ENCODE data around the gene NOXA1.
A peak's percentile ranks its signal among the peaks of the same experiment; 100 is the strongest.
"Not testable (repeated sequence)": the region's sequence is repeated elsewhere in the genome, so short reads cannot be mapped to it uniquely, and the experiment has no call there.

NOXA1 gene

GRCh38 chr9:137406876-137407589 lies 16.2 kb upstream of the NOXA1 start:
- DNase-seq (ENCODE audit: low spot score), result peak; percentile 91
- peak; percentile 91 for TF ChIP-seq CTCF (IDR thresholded peaks at IDR 0.05; ENCODE audit: extremely low read depth, insufficient read depth, missing control alignments)
- in situ Hi-C loops (cut with MboI; ENCODE audit: low pct_unique_long_range_greater_than_20kb, low sequenced_read_pairs, unreplicated experiment), result loop anchor here (10.0 kb wide), 1 partner anchor 112 kb away; no protein-coding TSS in a partner anchor

GRCh38 chr9:137407590-137408300 lies 15.4 kb upstream of the NOXA1 start:
- TF ChIP-seq CTCF (IDR thresholded peaks at IDR 0.05; ENCODE audit: extremely low read depth, insufficient read depth, missing control alignments), result no peak
- in situ Hi-C loops (cut with MboI; ENCODE audit: low pct_unique_long_range_greater_than_20kb, low sequenced_read_pairs, unreplicated experiment), result loop anchor here (10.0 kb wide), 1 partner anchor 113 kb away; no protein-coding TSS in a partner anchor

GRCh38 chr9:137408651-137409405 lies 14.4 kb upstream of the NOXA1 start:
- no peak for TF ChIP-seq CTCF (IDR thresholded peaks at IDR 0.05; ENCODE audit: extremely low read depth, insufficient read depth, missing control alignments)
- in situ Hi-C loops (cut with MboI; ENCODE audit: low pct_unique_long_range_greater_than_20kb, low sequenced_read_pairs, unreplicated experiment), result loop anchor here (10.0 kb wide), 1 partner anchor 114 kb away; no protein-coding TSS in a partner anchor
- DNase-seq (ENCODE audit: low spot score), result no peak

More at GRCh38 chr9:137407590-137408300, 15.4 kb upstream of the NOXA1 start:
- peak; percentile 59 for DNase-seq (ENCODE audit: low spot score)

- TF ChIP-seq CTCF (IDR thresholded peaks at IDR 0.05; ENCODE audit: extremely low read depth, insufficient read depth, missing control alignments), result no peak
- in situ Hi-C loops (cut with MboI; ENCODE audit: low pct_unique_long_range_greater_than_20kb, low sequenced_read_pairs, unreplicated experiment), result loop anchor here (10.0 kb wide), 1 partner anchor 115 kb away; no protein-coding TSS in a partner anchor
- no peak for DNase-seq (ENCODE audit: low spot score)
Observed at GRCh38 chr9:137409515-137409914, 13.7 kb upstream of the NOXA1 start.

GRCh38 chr9:137410236-137410890 lies 12.8 kb upstream of the NOXA1 start:
- DNase-seq (ENCODE audit: low spot score); in situ Hi-C loops (cut with MboI; ENCODE audit: low pct_unique_long_range_greater_than_20kb, low sequenced_read_pairs, unreplicated experiment): not testable (repeated sequence)

GRCh38 chr9:137410891-137411249 lies 12.3 kb upstream of the NOXA1 start:
- in situ Hi-C loops (cut with MboI; ENCODE audit: low pct_unique_long_range_greater_than_20kb, low sequenced_read_pairs, unreplicated experiment), result no loop called here
- TF ChIP-seq CTCF (IDR thresholded peaks at IDR 0.05; ENCODE audit: extremely low read depth, insufficient read depth, missing control alignments), result no peak
- DNase-seq (ENCODE audit: low spot score), result no peak

Data from GM13977 (cell line).